ENCODE results near the gene DCUN1D2. TPM values are rescaled to one million over a fixed set of nuclear protein-coding genes. Genes with fewer than 3 reads are reported as not detected.

Gene DCUN1D2
- total RNA-seq, 2 donors from 2014 or later, result 35.8 to 44.7 TPM

- WGBS, 2 experiments (ENCODE audit: insufficient coverage in 1 of 2, insufficient read length in 1 of 2), result 88 to 93% methylated on average over 26 to 31 of the region's 31 CpGs
- peak overlapping the region; percentile 44 for H3K27ac Mint-ChIP-seq
Measured at GRCh38 chr13:113427562-113428468, 62.7 kb downstream of the DCUN1D2 start.

GRCh38 chr13:113426591-113426986 lies 63.9 kb downstream of the DCUN1D2 start:
- Mint-ChIP-seq H3K9me3 (no peaks in the 10 kb centered on the region), H3K4me3 (no peak overlapping the region), H3K36me3 (ENCODE audit: low read depth) (peaks cover 8% of the 10 kb centered on the region), H3K4me1 (no peaks in the 10 kb centered on the region), H3K27me3 (ENCODE audit: insufficient read depth) (no peaks in the 10 kb centered on the region), H3K27ac (no peak overlapping the region)
- Histone ChIP-seq H3K36me3 (ENCODE audit: control insufficient read depth, insufficient read depth, low read length) (no peaks in the 10 kb centered on the region), H3K27me3 (ENCODE audit: control insufficient read depth, insufficient read depth, low read length, poor library complexity, severe bottlenecking) (no peaks in the 10 kb centered on the region), H3K9ac (ENCODE audit: extremely low read depth, low read length, poor library complexity, severe bottlenecking) (no peak overlapping the region), H3K4me3 (ENCODE audit: low read length) (no peak overlapping the region), H3K9me3 (ENCODE audit: control insufficient read depth, low read length) (no peaks in the 10 kb centered on the region), H3K4me1 (ENCODE audit: control insufficient read depth, insufficient read depth, low read length) (no peaks in the 10 kb centered on the region), H3K27ac (ENCODE audit: low read depth, low read length) (no peak overlapping the region)
- no peak for TF ChIP-seq CTCF (conservative IDR thresholded peaks at IDR 0.05)
- 91 to 93% methylated on average over 15 of the region's 15 CpGs for WGBS, 2 experiments (ENCODE audit: insufficient coverage in 1 of 2, insufficient read length in 1 of 2)
- peak; percentile 44 for DNase-seq

More at GRCh38 chr13:113427562-113428468, 62.7 kb downstream of the DCUN1D2 start:
- peak; percentile 43 for DNase-seq
- H3K4me3 ChIP-seq (ENCODE audit: low read length), result no peak overlapping the region
- H3K4me1 ChIP-seq (ENCODE audit: control insufficient read depth, insufficient read depth, low read length), result no peaks in the 10 kb centered on the region
- Mint-ChIP-seq H3K27me3 (ENCODE audit: insufficient read depth) (no peaks in the 10 kb centered on the region), H3K4me3 (no peak overlapping the region), H3K4me1 (no peaks in the 10 kb centered on the region), H3K9me3 (no peaks in the 10 kb centered on the region), H3K36me3 (ENCODE audit: low read depth) (peaks cover 8% of the 10 kb centered on the region)
- H3K9ac ChIP-seq (ENCODE audit: extremely low read depth, low read length, poor library complexity, severe bottlenecking), result no peak overlapping the region
- TF ChIP-seq CTCF (conservative IDR thresholded peaks at IDR 0.05), result no peak
- no peaks in the 10 kb centered on the region for H3K9me3 ChIP-seq (ENCODE audit: control insufficient read depth, low read length)
- no peak overlapping the region for H3K27ac ChIP-seq (ENCODE audit: low read depth, low read length)
- no peaks in the 10 kb centered on the region for H3K36me3 ChIP-seq (ENCODE audit: control insufficient read depth, insufficient read depth, low read length)
- H3K27me3 ChIP-seq (ENCODE audit: control insufficient read depth, insufficient read depth, low read length, poor library complexity, severe bottlenecking), result no peaks in the 10 kb centered on the region

- H3K4me3 Mint-ChIP-seq, result no peak overlapping the region
- no peak overlapping the region for H3K27ac Mint-ChIP-seq
- H3K9me3 Mint-ChIP-seq, result no peaks in the 10 kb centered on the region
- DNase-seq, result no peak
- Histone ChIP-seq H3K9me3 (ENCODE audit: control insufficient read depth, low read length) (no peaks in the 10 kb centered on the region), H3K36me3 (ENCODE audit: control insufficient read depth, insufficient read depth, low read length) (no peaks in the 10 kb centered on the region), H3K4me1 (ENCODE audit: control insufficient read depth, insufficient read depth, low read length) (no peaks in the 10 kb centered on the region), H3K27ac (ENCODE audit: low read depth, low read length) (no peak overlapping the region), H3K9ac (ENCODE audit: extremely low read depth, low read length, poor library complexity, severe bottlenecking) (no peak overlapping the region), H3K27me3 (ENCODE audit: control insufficient read depth, insufficient read depth, low read length, poor library complexity, severe bottlenecking) (no peaks in the 10 kb centered on the region), H3K4me3 (ENCODE audit: low read length) (no peak overlapping the region)
- 92 to 98% methylated on average over 11 to 22 of the region's 22 CpGs for whole genome bisulfite sequencing, 2 experiments (ENCODE audit: insufficient coverage in 1 of 2, insufficient read length in 1 of 2)
- H3K4me1 Mint-ChIP-seq, result no peaks in the 10 kb centered on the region
- no peak for TF ChIP-seq CTCF (conservative IDR thresholded peaks at IDR 0.05)
- H3K36me3 Mint-ChIP-seq (ENCODE audit: low read depth), result peaks cover 8% of the 10 kb centered on the region
- no peaks in the 10 kb centered on the region for H3K27me3 Mint-ChIP-seq (ENCODE audit: insufficient read depth)
Measured at GRCh38 chr13:113425941-113426590, 64.4 kb downstream of the DCUN1D2 start.
